Measurements from ENCODE around the gene DCC. TPM values are rescaled to one million over a fixed set of nuclear protein-coding genes. Genes with fewer than 3 reads are reported as not detected.

DCC gene
- total RNA-seq, 1 experiment from 2014 or later: not detected

DNA sequence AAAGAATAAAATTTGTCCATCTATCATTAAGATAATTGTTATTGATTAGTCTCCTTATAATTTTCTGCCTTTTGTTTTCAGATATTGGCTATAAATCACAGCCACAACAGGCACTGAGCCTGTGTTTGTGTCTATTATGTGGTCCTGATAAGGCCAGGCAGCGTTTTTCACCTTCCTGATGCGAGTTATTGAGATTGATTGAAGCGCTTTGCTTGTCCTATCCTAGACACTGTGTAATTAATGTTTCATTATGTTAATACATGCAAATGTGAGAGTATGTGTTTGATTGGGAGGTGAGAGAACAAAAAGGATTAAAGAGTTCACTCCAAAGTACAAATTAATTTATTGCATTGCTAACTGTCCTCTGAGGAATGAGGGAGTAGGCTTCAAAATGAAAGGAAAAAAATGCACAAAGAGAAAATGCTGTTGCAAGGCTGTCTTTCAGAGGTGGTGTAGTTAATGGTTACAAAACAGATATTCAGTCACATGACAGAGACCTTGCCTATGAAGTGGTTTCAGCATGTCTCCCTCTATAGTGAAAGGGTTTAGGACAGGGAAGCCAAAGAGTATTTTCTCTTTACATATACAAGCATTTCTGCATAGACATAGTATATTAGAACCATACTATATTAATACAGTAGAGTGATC, 391.1 kb downstream of the DCC start:
- intact Hi-C loops (cut with micrococcal nuclease): no loop called here
- no peak overlapping the region for H3K4me3 ChIP-seq (replicated peaks in 1 of 2; ENCODE audit: low read depth in 1 of 2, low read length in 2 of 2)
- H3K9me2 ChIP-seq (ENCODE audit: insufficient read depth): no peaks in the 10 kb centered on the region
- peaks cover 0 to 22% of the 10 kb centered on the region in 2 experiments; a peak in 2 of 4 replicates for H3K9me3 ChIP-seq (ENCODE audit: control insufficient read depth in 1 of 2, insufficient read depth in 1 of 2, low read depth in 1 of 2, low read length in 2 of 2)
- ChIA-PET POLR2A (no interaction called here), RAD21 (ENCODE audit: low non-redundant PET in 1 of 2, low total read pairs in 2 of 2, uncharacterized antibody in 2 of 2, unreplicated experiment in 2 of 2) (no interaction called here), CTCF (no interaction called here)
- no peaks in the 10 kb centered on the region for H4K20me1 ChIP-seq (ENCODE audit: insufficient read depth)
- TF ChIP-seq YY1 (IDR thresholded peaks at IDR 0.05; ENCODE audit: extremely low read depth, insufficient replicate concordance, low read depth, low read length) (no peak), TCF7L2 (IDR thresholded peaks at IDR 0.05; ENCODE audit: borderline replicate concordance, extremely low read depth, insufficient read depth, insufficient read length) (no peak), ZNF274 (IDR thresholded peaks at IDR 0.05; ENCODE audit: low read depth, low read length) (no peak), POLR2A (IDR thresholded peaks at IDR 0.05; ENCODE audit: borderline replicate concordance, extremely low read depth, insufficient read depth, insufficient read length) (no peak), CBX3 (IDR thresholded peaks at IDR 0.05; ENCODE audit: low read depth) (no peak), SRF (IDR thresholded peaks at IDR 0.05; ENCODE audit: low read depth) (no peak)
- TF ChIP-seq, protein P1, sequence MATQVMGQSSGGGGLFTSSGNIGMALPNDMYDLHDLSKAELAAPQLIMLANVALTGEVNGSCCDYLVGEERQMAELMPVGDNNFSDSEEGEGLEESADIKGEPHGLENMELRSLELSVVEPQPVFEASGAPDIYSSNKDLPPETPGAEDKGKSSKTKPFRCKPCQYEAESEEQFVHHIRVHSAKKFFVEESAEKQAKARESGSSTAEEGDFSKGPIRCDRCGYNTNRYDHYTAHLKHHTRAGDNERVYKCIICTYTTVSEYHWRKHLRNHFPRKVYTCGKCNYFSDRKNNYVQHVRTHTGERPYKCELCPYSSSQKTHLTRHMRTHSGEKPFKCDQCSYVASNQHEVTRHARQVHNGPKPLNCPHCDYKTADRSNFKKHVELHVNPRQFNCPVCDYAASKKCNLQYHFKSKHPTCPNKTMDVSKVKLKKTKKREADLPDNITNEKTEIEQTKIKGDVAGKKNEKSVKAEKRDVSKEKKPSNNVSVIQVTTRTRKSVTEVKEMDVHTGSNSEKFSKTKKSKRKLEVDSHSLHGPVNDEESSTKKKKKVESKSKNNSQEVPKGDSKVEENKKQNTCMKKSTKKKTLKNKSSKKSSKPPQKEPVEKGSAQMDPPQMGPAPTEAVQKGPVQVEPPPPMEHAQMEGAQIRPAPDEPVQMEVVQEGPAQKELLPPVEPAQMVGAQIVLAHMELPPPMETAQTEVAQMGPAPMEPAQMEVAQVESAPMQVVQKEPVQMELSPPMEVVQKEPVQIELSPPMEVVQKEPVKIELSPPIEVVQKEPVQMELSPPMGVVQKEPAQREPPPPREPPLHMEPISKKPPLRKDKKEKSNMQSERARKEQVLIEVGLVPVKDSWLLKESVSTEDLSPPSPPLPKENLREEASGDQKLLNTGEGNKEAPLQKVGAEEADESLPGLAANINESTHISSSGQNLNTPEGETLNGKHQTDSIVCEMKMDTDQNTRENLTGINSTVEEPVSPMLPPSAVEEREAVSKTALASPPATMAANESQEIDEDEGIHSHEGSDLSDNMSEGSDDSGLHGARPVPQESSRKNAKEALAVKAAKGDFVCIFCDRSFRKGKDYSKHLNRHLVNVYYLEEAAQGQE (IDR thresholded peaks at IDR 0.05; ENCODE audit: low read depth): no peak
- TF ChIP-seq, protein P2, sequence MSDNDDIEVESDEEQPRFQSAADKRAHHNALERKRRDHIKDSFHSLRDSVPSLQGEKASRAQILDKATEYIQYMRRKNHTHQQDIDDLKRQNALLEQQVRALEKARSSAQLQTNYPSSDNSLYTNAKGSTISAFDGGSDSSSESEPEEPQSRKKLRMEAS (IDR thresholded peaks at IDR 0.05): no peak
- TF ChIP-seq, protein P3, sequence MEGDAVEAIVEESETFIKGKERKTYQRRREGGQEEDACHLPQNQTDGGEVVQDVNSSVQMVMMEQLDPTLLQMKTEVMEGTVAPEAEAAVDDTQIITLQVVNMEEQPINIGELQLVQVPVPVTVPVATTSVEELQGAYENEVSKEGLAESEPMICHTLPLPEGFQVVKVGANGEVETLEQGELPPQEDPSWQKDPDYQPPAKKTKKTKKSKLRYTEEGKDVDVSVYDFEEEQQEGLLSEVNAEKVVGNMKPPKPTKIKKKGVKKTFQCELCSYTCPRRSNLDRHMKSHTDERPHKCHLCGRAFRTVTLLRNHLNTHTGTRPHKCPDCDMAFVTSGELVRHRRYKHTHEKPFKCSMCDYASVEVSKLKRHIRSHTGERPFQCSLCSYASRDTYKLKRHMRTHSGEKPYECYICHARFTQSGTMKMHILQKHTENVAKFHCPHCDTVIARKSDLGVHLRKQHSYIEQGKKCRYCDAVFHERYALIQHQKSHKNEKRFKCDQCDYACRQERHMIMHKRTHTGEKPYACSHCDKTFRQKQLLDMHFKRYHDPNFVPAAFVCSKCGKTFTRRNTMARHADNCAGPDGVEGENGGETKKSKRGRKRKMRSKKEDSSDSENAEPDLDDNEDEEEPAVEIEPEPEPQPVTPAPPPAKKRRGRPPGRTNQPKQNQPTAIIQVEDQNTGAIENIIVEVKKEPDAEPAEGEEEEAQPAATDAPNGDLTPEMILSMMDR (IDR thresholded peaks at IDR 0.05 in 2 of 3, conservative IDR thresholded peaks at IDR 0.05 in 1 of 3; ENCODE audit: borderline replicate concordance in 1 of 3, insufficient read depth in 1 of 3, low read depth in 2 of 3, low read length in 2 of 3): no peak
- no peak overlapping the region for H3K4me2 ChIP-seq (ENCODE audit: low read length)
- H3K4me1 ChIP-seq (ENCODE audit: control insufficient read depth in 1 of 2, insufficient read depth in 2 of 2, low read length in 2 of 2): no peaks in the 10 kb centered on the region
- no peak overlapping the region for H2AFZ ChIP-seq (ENCODE audit: low read depth, low read length, poor library complexity, severe bottlenecking)
- ATAC-seq (no peak), DNase-seq (ENCODE audit: low read depth, low spot score) (no peak)
- no peaks in the 10 kb centered on the region for H3K36me3 ChIP-seq (ENCODE audit: control insufficient read depth in 1 of 2, insufficient read depth in 2 of 2, low read length in 2 of 2)
- H3K27ac ChIP-seq (ENCODE audit: low read depth, low read length): no peak overlapping the region
- H3K79me2 ChIP-seq (ENCODE audit: insufficient read depth, low read length): no peaks in the 10 kb centered on the region
- BruUV-seq (replicated peaks): no TSS peak
- no peaks in the 10 kb centered on the region for H3K27me3 ChIP-seq (ENCODE audit: insufficient read depth, low read length)
- H3K9ac ChIP-seq (ENCODE audit: low read length): no peak overlapping the region

All from HCT116 (cell line).